K562 (cell line): Measurements from ENCODE around the gene PA2G4. TPM values are rescaled to one million over a fixed set of nuclear protein-coding genes. Genes with fewer than 3 reads are reported as not detected.

Source experiments
- EP400 ChIP-seq: fragments of 450-650 bp; IDR thresholded peaks from 2 replicates; pipeline ENCODE4 v1.6.1; 2017; ENCODE audit warnings: antibody characterized with exemption, mild to moderate bottlenecking, moderate library complexity
- KAT7 ChIP-seq: sonication (generic); formaldehyde crosslinking; IDR thresholded peaks from 2 replicates; pipeline ENCODE4 v1.8.0; 2022; ENCODE audit warnings: missing genetic modification reagents, mild to moderate bottlenecking, borderline replicate concordance
- PHF8 ChIP-seq: fragments of 200-600 bp; sonication (generic); IDR thresholded peaks from 2 replicates; pipeline ENCODE4 v1.6.1; 2012; ENCODE audit warnings: mixed run types, mild to moderate bottlenecking, inconsistent platforms, low read length, moderate library complexity, borderline replicate concordance
- REST ChIP-seq, 2 experiments: fragments of 450-650 bp; formaldehyde crosslinking in 1 of 2; IDR thresholded peaks; 2 replicates each; pipeline versions ENCODE4 v1.4.0 to v1.6.1; 2014 to 2020; ENCODE audit warnings: mild to moderate bottlenecking in 2 of 2, borderline replicate concordance in 1 of 2, low read depth in 1 of 2
- SNRNP70 ChIP-seq: fragments of 200-400 bp; formaldehyde crosslinking; optimal IDR thresholded peaks from 2 replicates; pipeline ENCODE3; 2017; ENCODE audit warnings: low read depth, low read length
- TCF7L2 ChIP-seq: fragments of 150-350 bp; IDR thresholded peaks from 2 replicates; pipeline ENCODE4 v1.6.1; 2016; ENCODE audit warnings: low read depth, mild to moderate bottlenecking, low read length, moderate library complexity
- ZNF12 ChIP-seq: sonication (generic); formaldehyde crosslinking; IDR thresholded peaks from 2 replicates; pipeline ENCODE4 v1.4.0; 2020; ENCODE audit warnings: mild to moderate bottlenecking, missing genetic modification reagents
- ZNF224 ChIP-seq: sonication (generic); formaldehyde crosslinking; IDR thresholded peaks from 2 replicates; pipeline ENCODE4 v1.8.0; 2022; ENCODE audit warnings: mild to moderate bottlenecking, missing genetic modification reagents
- polyA plus RNA-seq, 8 experiments: library from polyadenylated mRNA; depleted of rRNA in 4 of 8; stranded (reverse) in 5 of 8; unstranded in 3 of 8; fragments of >200 nt; fragmentation: Nextera tagmentation in 2 of 8; fragmentation: Illumina TruSeq in 1 of 8; extraction: Ambion mirVana in 2 of 8; extraction: Trizol in 1 of 8; gene quantifications; 2 replicates each; pipeline versions ENCODE4 v1.2.1 to v1.2.3, GENCODE V29; 2011 to 2014; ENCODE audit warnings: inconsistent platforms in 1 of 8, missing spikeins in 1 of 8
- total RNA-seq, 7 experiments: library from RNA; depleted of rRNA in 6 of 7; stranded (reverse); fragments of >200 nt in 6 of 7; fragmentation: Illumina TruSeq in 2 of 7; extraction: Trizol in 2 of 7; gene quantifications; 2 replicates each; pipeline versions ENCODE4 v1.2.1 to v1.2.3, GENCODE V29; 2011 to 2021; ENCODE audit warnings: low replicate concordance in 1 of 7

The PA2G4 gene
- total and polyA plus RNA-seq, 9 of the 15 experiments (the other 6 are each of a cell fraction or from before 2014, with no cell fraction given) = 230 to 925 (median 638) TPM

- TF ChIP-seq REST (IDR thresholded peaks at IDR 0.05; ENCODE audit: borderline replicate concordance) = no peak
- no peak for TF ChIP-seq REST (CRISPR knock-in tag; IDR thresholded peaks at IDR 0.05; ENCODE audit: low read depth)
- peak; percentile 99 for TF ChIP-seq KAT7
- no peak for TF ChIP-seq SNRNP70
- no peak for TF ChIP-seq ZNF224 (CRISPR knock-in tag)
- TF ChIP-seq TCF7L2 = no peak
- no peak; the same call in 1 of the 2 replicates for TF ChIP-seq ZNF12
- peak; percentile 91; the same call in 1 of the 2 replicates for TF ChIP-seq PHF8
- TF ChIP-seq EP400 = peak; percentile 91
Observed at GRCh38 chr12:56104109-56104814, at the start of gene PA2G4 (continued).
